SK-N-MC (cell line): ENCODE results near the gene KCTD17.

ENCODE experiments used
- DNase-seq: peaks from one replicate; pipeline ENCODE4 v3.0.0-alpha.2; 2011; ENCODE audit warnings: low read depth, low spot score
- H3K27ac ChIP-seq: fragments of 200-600 bp; sonication (generic); 2 replicates; pipeline ENCODE4 v1.5.1; 2016; ENCODE audit warnings: mixed run types
- H3K36me3 ChIP-seq: fragments of 200-600 bp; sonication (generic); 2 replicates; pipeline ENCODE4 v1.6.1; 2017; ENCODE audit warnings: antibody characterized with exemption, low read length, mixed read lengths; ENCODE audit not compliant: insufficient read depth
- H3K4me3 ChIP-seq: fragments of 200-600 bp; sonication (generic); 2 replicates; pipeline ENCODE4 v1.5.1; 2016
- H3K9ac ChIP-seq: fragments of 200-600 bp; sonication (generic); 2 replicates; pipeline ENCODE4 v1.8.0; 2017; ENCODE audit warnings: mixed run types, mixed read lengths; ENCODE audit not compliant: insufficient read length
- H3K9me3 ChIP-seq: fragments of 200-600 bp; sonication (generic); 2 replicates; pipeline ENCODE4 v1.6.1; 2017; ENCODE audit warnings: low read depth, mild to moderate bottlenecking, antibody characterized with exemption, low read length, moderate library complexity, mixed read lengths
- EZH2 ChIP-seq: fragments of 200-600 bp; sonication (generic); IDR thresholded peaks from one replicate; pipeline ENCODE4 v1.6.1; 2017; ENCODE audit warnings: antibody characterized with exemption
- FOXP2 ChIP-seq: optimal IDR thresholded peaks from 2 replicates; pipeline ENCODE3; 2011; ENCODE audit warnings: mild to moderate bottlenecking, moderate library complexity; ENCODE audit not compliant: insufficient read depth; ENCODE audit errors: extremely low read length, control extremely low read depth
- POLR2AphosphoS5 ChIP-seq: IDR thresholded peaks from 2 replicates; pipeline ENCODE4 v1.6.1; 2012; ENCODE audit warnings: mild to moderate bottlenecking, low read depth, low read length, borderline replicate concordance

The KCTD17 gene

DNA sequence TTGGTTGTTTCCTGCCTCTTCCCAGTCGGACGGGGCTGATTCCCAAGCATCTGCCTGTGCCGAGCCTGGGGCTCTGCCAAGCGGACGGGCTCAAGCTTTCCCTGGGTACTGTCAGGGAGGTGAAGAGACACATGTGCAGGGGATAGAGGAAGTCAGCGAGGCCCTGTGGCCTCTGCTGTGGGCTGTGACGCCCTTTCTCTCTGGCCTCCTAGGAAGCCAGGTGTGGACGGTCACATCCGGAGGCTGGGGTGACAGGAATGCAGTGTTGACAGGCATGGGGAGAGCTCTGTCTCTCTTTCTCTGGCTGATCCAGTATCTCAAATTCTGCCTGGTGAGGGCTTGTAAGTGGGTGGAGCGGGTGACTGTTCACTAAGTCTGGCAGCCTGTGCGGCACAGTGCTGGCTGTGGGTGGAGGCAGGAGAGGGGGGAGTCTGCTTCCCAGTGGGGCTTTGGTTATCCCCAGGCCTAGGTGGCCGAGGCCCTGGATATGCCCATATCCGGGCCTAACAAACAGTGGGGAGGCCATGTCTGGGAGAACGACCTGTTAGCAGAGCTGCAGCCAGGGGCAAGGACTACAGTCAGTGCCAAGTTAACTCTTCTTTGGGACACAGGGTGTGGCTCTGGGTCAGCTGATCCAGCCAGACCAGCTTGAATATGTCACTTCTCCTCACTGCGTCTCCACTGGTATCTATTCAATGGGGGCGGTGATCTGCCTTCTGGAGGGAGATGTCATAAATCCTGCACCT, 1.9 kb downstream of the KCTD17 start:
- no peaks in the 10 kb centered on the region for H3K9me3 ChIP-seq
- no peak overlapping the region for H3K4me3 ChIP-seq
- no peak for DNase-seq
- no peaks in the 10 kb centered on the region for H3K36me3 ChIP-seq
- H3K27ac ChIP-seq, result no peak overlapping the region
- H3K9ac ChIP-seq, result no peak overlapping the region
- TF ChIP-seq FOXP2, result no peak
- TF ChIP-seq EZH2, result no peak
- no peak for TF ChIP-seq POLR2AphosphoS5

DNA sequence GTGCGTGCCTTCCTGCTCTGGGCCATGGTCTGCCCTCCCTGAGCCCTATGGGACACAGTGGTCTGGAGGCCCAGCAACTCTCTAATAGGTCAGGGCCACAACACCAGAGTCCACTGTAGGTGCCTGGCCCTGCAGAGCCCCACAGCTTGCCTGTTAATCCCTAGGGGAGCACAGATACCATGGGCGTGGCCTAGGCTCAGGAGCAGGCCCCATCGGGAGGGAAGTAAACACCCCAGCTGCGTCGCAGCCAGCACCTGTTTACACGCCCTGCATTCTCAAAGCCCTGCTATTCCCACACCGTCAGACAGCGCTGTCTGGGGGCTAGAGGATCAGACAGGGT, 2.5 kb downstream of the KCTD17 start:
- no peaks in the 10 kb centered on the region for H3K36me3 ChIP-seq
- H3K27ac ChIP-seq, result no peak overlapping the region
- TF ChIP-seq POLR2AphosphoS5 (no peak), EZH2 (no peak), FOXP2 (no peak)
- H3K9me3 ChIP-seq, result no peaks in the 10 kb centered on the region
- no peak for DNase-seq
- no peak overlapping the region for H3K9ac ChIP-seq
- no peak overlapping the region for H3K4me3 ChIP-seq

DNA sequence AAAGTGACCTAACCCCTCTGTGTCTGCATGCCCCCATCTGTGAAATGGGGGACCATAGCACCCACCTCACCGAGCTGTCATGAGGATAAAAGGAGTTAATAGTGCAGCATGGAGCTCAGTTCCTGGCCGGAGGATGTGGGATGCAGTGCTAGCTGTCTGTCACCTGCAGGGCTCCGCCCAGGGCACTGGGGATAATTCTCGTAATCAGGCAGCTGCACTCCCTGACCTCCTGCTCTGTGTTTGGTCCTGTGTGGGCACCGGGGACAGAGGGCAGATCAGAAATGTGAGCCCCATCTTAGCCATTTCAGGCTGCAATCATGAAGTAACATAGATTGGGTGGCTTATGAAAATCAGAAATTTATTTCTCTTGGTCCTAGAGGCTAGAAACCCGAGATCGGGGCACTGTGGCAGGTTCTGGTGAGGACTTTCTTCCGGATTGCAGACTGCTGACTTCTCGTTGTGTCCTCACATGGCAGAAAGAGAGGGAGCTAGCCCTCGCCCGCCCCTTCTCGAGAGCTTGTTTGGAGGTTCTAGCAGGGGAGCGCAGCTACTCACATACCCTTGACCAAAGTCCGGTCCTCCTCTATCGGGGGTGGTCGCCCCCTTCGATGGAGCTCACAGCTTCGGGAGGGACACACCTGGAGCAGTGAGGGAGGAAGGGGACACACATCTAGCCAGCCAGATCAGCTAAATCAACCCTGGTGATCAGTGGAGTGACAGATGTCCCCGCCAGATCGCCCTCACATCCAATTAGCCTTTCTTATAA, 3.2 kb downstream of the KCTD17 start:
- DNase-seq, result no peak
- Histone ChIP-seq H3K4me3 (no peak overlapping the region), H3K9me3 (no peaks in the 10 kb centered on the region), H3K36me3 (no peaks in the 10 kb centered on the region), H3K27ac (no peak overlapping the region), H3K9ac (no peak overlapping the region)
- TF ChIP-seq FOXP2 (no peak), POLR2AphosphoS5 (no peak), EZH2 (no peak)

DNA sequence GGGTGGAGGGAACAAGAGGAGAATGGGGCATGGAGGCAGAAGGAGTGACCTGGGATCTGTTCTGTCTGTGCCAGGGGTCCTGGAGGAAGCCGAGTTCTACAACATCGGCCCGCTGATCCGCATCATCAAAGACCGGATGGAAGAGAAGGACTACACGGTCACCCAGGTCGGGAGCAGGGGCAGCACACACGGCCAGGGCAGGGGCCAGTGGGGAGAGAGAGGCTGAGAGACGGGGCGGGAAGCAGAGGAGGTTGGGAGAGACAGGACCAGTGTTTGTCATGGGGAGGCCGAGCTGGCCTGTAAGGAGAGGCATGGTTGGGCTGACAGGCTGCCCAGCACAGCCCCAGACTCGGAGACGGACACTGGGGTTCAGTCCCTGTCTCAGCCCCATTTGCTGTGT, 4.7 kb downstream of the KCTD17 start:
- Histone ChIP-seq H3K27ac (no peak overlapping the region), H3K36me3 (no peaks in the 10 kb centered on the region), H3K9me3 (no peaks in the 10 kb centered on the region), H3K4me3 (no peak overlapping the region), H3K9ac (no peak overlapping the region)
- no peak for DNase-seq
- TF ChIP-seq POLR2AphosphoS5 (no peak), FOXP2 (no peak), EZH2 (no peak)

DNA sequence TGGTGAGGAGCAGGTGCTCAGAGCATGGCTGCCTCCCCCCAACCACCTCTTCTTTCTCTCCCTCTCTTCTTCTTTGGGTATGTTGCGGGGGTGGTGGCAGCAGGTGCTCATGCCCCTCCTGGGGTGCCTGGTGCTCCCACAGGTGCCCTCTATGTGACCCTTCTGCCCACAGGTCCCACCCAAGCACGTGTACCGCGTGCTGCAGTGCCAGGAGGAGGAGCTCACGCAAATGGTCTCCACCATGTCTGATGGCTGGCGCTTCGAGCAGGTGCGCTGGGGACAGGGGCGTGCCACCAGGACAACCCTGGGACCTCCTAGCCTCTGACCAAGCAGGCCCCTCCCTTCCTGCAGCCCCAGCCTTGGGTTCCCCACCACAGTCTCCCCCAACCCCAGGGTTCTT, 5.7 kb downstream of the KCTD17 start:
- Histone ChIP-seq H3K36me3 (no peaks in the 10 kb centered on the region), H3K4me3 (no peak overlapping the region), H3K9ac (no peak overlapping the region), H3K9me3 (no peaks in the 10 kb centered on the region), H3K27ac (no peak overlapping the region)
- DNase-seq, result no peak
- no peak for TF ChIP-seq FOXP2
- no peak for TF ChIP-seq EZH2
- TF ChIP-seq POLR2AphosphoS5, result no peak

DNA sequence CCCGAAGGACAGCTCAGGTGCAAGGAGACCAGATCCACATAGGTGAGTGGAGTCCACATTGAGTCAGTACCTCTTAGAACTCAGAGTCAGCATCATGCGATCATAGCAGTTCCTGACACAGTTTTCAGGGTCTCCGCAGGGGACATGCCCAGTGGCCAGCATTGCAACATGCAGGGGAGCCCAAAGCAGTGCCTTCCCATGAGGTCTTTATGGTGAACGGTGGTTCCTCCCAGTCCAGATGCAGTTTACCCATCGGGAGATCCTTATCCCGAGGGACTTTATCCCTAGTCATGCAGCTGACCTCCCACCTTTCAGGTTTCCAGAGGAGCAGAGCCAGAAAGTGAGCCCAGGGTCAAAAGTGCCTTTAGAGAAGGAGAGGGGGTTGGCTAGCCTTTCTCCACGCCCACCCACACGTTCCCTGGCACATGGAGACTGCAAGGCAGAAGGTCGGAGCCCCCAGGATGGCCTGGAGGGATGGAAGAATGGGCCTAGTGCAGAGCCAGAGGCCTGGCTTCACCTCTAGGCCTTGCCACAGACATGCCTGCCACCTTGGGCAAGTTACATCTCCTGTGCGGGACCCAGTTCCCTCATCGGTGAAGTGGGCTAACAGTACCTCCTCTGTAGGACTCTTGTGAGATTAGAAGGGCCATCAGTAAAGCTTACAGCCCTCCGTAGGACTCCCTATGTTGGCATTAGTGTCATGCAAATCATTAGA, 6.4 kb downstream of the KCTD17 start:
- TF ChIP-seq EZH2 (no peak), POLR2AphosphoS5 (no peak), FOXP2 (no peak)
- Histone ChIP-seq H3K27ac (no peak overlapping the region), H3K4me3 (no peak overlapping the region), H3K36me3 (no peaks in the 10 kb centered on the region), H3K9me3 (no peaks in the 10 kb centered on the region), H3K9ac (no peak overlapping the region)
- no peak for DNase-seq

DNA sequence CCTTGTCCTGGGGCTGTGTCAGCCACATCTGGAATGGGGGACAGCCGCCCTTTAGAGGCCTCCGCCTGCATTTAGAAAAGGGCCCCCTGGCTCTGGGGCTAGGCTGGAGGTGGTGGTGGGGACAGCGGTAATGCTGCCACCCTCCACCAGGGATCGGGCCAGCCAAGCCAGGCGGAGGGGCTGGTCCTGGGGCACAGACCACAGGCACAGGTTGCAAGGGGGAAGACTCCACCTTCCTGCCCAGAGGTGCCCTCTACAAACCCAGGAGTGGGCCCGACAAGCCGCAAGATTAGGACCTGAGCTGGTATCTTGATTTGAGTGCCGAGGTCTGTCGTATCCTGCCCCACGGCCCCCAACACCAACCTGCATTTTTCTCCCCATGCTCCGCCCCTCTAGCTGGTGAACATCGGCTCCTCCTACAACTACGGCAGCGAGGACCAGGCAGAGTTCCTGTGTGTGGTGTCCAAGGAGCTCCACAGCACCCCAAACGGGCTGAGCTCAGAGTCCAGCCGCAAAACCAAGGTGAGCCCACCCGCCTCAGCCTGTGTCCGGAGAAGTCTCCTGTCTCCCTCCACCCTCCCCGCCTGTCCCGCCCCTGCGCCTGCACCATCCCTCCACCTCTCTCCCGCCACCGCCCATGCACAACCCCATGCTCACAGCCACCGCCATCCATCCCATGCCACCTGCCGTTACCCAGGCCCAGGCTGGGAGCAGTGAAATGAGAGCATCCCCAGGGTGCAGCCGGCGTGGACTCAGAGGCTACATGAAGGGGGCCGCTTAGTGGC, 7.6 kb downstream of the KCTD17 start:
- no peak for TF ChIP-seq POLR2AphosphoS5
- TF ChIP-seq FOXP2, result no peak
- TF ChIP-seq EZH2, result no peak
- Histone ChIP-seq H3K36me3 (no peaks in the 10 kb centered on the region), H3K27ac (no peak overlapping the region), H3K4me3 (no peak overlapping the region), H3K9me3 (no peaks in the 10 kb centered on the region), H3K9ac (no peak overlapping the region)
- no peak for DNase-seq
